Glutamatergic neuron (in vitro differentiated cells): ENCODE measurements around the gene B4GALNT4. TPM values are rescaled to one million over a fixed set of nuclear protein-coding genes. Genes with fewer than 3 reads are reported as not detected.

ENCODE experiments used
- DNase-seq: peaks from one replicate; pipeline ENCODE4 v3.0.0; 2022
- H3K27ac Mint-ChIP-seq: one replicate; pipeline ENCODE4 v1.8.0; 2020; ENCODE audit warnings: mild to moderate bottlenecking, mixed read lengths, inconsistent platforms; ENCODE audit not compliant: unreplicated experiment
- H3K27me3 Mint-ChIP-seq: one replicate; pipeline ENCODE4 v1.8.0; 2020; ENCODE audit warnings: mild to moderate bottlenecking, moderate library complexity, mixed read lengths, inconsistent platforms; ENCODE audit not compliant: unreplicated experiment
- H3K36me3 Mint-ChIP-seq: one replicate; pipeline ENCODE4 v1.8.0; 2020; ENCODE audit warnings: mild to moderate bottlenecking, mixed read lengths, inconsistent platforms; ENCODE audit not compliant: unreplicated experiment
- H3K4me1 Mint-ChIP-seq: one replicate; pipeline ENCODE4 v1.8.0; 2020; ENCODE audit warnings: mild to moderate bottlenecking, low read depth, mixed read lengths, inconsistent platforms; ENCODE audit not compliant: unreplicated experiment
- H3K4me3 Mint-ChIP-seq: one replicate; pipeline ENCODE4 v1.8.0; 2020; ENCODE audit warnings: mild to moderate bottlenecking, mixed read lengths, inconsistent platforms; ENCODE audit not compliant: unreplicated experiment
- H3K9me3 Mint-ChIP-seq: one replicate; pipeline ENCODE4 v1.8.0; 2020; ENCODE audit warnings: mild to moderate bottlenecking, moderate library complexity, mixed read lengths, inconsistent platforms; ENCODE audit not compliant: unreplicated experiment
- total RNA-seq: library from RNA; stranded (reverse); fragmentation: NEBNext Ultra II Directional; extraction: Animal tissue kit (Norgen Biotek cat#: 25700); gene quantifications from one replicate; pipeline ENCODE4 v1.2.1, GENCODE V29; 2021; ENCODE audit not compliant: unreplicated experiment
- TF ChIP-seq, protein P1 (sequence below): fragments of 200-600 bp; sonication (generic); IDR thresholded peaks from one replicate; pipeline ENCODE4 v1.5.0; 2021; ENCODE audit not compliant: partially characterized antibody, unreplicated experiment

The B4GALNT4 gene
- total RNA-seq, 1 donor from 2014 or later: 418 TPM

DNA sequence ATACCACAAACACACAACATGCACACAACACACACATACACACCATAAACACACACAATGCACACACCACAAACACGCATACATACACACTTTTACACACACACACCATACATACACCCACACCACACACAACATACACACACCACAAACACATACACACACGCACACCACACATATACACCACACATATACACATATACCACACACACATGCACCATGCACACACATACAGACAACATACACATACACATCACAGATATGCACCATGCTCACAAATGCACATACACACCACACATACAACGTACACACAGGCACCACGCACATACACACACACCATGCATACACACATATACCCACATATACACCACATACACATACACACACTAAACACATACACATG is 11.7 kb upstream of the B4GALNT4 start:
- Mint-ChIP-seq H3K27me3 (peaks cover 5% of the 10 kb centered on the region), H3K4me3 (no peak overlapping the region), H3K9me3 (peaks cover 12% of the 10 kb centered on the region), H3K4me1 (no peaks in the 10 kb centered on the region), H3K36me3 (no peaks in the 10 kb centered on the region), H3K27ac (no peak overlapping the region)
- no peak for DNase-seq
- TF ChIP-seq, protein P1, sequence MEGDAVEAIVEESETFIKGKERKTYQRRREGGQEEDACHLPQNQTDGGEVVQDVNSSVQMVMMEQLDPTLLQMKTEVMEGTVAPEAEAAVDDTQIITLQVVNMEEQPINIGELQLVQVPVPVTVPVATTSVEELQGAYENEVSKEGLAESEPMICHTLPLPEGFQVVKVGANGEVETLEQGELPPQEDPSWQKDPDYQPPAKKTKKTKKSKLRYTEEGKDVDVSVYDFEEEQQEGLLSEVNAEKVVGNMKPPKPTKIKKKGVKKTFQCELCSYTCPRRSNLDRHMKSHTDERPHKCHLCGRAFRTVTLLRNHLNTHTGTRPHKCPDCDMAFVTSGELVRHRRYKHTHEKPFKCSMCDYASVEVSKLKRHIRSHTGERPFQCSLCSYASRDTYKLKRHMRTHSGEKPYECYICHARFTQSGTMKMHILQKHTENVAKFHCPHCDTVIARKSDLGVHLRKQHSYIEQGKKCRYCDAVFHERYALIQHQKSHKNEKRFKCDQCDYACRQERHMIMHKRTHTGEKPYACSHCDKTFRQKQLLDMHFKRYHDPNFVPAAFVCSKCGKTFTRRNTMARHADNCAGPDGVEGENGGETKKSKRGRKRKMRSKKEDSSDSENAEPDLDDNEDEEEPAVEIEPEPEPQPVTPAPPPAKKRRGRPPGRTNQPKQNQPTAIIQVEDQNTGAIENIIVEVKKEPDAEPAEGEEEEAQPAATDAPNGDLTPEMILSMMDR: no peak

DNA sequence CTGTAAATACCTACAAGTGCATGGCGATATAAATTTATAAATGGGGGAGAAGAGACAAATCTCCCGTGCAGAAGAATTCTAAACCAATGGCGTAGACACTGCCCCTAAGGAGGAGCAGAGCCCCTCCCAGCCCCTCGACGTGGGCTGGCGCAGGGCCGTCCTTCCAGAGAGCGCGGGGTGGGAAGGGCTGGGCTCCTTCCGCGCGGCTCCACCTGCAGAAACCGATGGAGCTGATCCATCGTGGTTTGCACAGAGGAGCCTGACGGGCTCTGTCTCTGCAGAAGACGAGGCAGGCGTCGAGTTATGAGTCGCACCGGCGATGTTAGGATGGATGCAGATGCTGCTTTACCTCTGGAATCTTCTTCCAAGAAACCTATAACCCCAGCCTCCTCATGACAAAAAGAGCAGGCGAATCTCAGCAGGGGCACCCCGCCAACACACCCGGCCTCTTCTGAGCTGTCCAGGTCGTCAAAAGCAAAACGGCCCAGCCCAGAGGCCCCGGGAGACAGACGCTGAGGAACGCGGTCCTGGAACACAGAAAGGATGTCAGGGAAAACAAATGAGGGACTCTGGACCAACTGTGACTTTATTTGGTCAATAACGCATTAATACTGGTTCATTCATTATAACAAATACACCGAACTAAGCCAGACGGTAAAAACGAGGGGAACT is 11.0 kb upstream of the B4GALNT4 start:
- Mint-ChIP-seq H3K9me3 (peaks cover 12% of the 10 kb centered on the region), H3K4me1 (no peaks in the 10 kb centered on the region), H3K4me3 (no peak overlapping the region), H3K27ac (no peak overlapping the region), H3K36me3 (no peaks in the 10 kb centered on the region), H3K27me3 (peaks cover 3% of the 10 kb centered on the region)
- TF ChIP-seq, protein P1: no peak
- no peak for DNase-seq

DNA sequence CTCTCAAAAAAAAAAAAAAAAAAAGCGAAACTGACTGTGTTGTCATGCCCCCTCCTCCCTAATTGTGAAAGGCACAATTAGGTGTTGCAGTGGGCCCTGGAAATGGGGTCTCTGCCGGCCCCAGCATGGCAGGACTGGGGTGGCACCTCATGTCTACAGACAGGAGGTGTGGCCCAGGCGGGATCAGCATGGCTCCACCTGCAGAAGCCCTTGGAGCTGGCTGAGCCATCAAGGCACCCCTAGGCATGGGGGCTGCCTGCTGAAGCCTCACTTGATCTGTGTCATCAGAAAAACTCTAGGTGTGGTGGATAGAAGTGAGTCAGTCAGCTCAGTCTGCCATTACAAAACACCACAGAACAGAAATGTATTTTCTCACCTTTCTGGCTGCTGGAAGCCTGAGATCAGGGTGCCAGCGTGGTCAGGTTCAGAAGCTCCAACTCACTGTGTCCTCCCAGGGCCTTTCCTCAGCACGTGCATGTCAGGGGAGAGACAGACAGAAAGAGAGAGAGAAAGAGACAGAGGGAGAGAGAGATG is 10.1 kb upstream of the B4GALNT4 start:
- no peaks in the 10 kb centered on the region for H3K36me3 Mint-ChIP-seq

DNA sequence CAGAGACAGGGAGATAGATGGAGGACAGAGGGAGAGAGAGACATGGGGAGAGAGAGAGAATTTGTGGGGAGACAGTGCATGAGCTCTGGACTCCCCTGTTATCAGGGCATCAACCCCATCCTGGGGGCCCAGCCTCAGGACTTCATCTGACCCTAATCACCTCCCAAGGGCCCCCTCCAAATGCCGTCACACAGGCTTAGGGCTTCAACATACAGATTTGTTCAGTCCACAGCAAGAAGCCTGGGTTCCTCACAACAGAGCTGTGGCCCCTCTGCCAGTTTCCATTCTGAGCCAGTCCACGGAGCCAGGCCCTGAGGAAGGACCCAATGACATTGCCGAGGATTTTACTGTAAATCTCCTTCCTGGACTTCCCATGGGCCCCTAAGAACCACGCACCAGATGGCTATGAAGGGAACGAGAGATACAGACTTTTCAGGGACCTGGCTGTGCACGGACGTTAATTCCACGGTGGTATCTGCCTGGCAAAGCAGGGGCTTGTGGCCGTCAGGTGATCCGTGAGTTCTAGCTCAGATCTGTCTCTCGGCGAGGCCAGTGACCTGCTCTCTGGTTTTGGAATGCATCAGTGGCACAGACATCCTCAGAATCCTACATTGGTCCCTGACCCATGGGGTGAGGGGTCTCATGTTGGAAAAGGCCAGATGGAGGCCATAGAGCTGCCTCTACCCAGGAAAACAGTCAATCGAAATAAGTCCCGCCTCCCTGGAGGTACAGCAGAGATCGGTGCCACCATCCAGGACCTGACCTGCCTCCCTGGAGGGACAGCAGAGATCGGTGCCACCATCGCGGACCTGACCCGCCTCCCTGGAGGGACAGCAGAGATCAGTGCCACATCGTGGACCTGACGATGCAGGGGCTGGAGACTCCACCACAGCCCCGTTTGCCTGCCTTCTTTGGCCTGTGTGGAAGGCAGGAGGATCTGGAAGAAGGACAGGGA is 8.7 kb upstream of the B4GALNT4 start:
- H3K4me1 Mint-ChIP-seq: no peaks in the 10 kb centered on the region
- no peak for DNase-seq
- peaks cover 3% of the 10 kb centered on the region for H3K27me3 Mint-ChIP-seq
- H3K27ac Mint-ChIP-seq: no peak overlapping the region
- H3K9me3 Mint-ChIP-seq: peaks cover 6% of the 10 kb centered on the region
- TF ChIP-seq, protein P1: no peak
- H3K4me3 Mint-ChIP-seq: no peak overlapping the region
- H3K36me3 Mint-ChIP-seq: no peaks in the 10 kb centered on the region

More for the DNA sequence above, 10.1 kb upstream of the B4GALNT4 start:
- no peak for DNase-seq
- TF ChIP-seq, protein P1: no peak
- Mint-ChIP-seq H3K4me1 (no peaks in the 10 kb centered on the region), H3K4me3 (no peak overlapping the region), H3K27me3 (peaks cover 3% of the 10 kb centered on the region), H3K9me3 (peaks cover 12% of the 10 kb centered on the region), H3K27ac (no peak overlapping the region)
